SK-N-SH (cell line): Measurements from ENCODE around the gene ACACA. TPM values are rescaled to one million over a fixed set of nuclear protein-coding genes. Genes with fewer than 3 reads are reported as not detected.

Experiments used
- CTCF ChIA-PET: fragments of 300-600, 350-600 bp; formaldehyde crosslinking; extraction: SDS; loops from one replicate; lab custom pipeline; 2021; lab: Yijun Ruan, JAX
- POLR2A ChIA-PET: fragments of 350-600 bp; sonication (Branson Sonifier 250); formaldehyde crosslinking; extraction: SDS; loops from one replicate; lab custom pipeline; 2020; ENCODE audit warnings: antibody characterized with exemption, inconsistent platforms; lab: Yijun Ruan, JAX
- DNase-seq: peaks from one replicate; pipeline ENCODE4 v3.0.0; 2012
- H2AFZ ChIP-seq: fragments of 200-600 bp; sonication (generic); 2 replicates; pipeline ENCODE4 v1.8.1; 2016; ENCODE audit warnings: antibody characterized with exemption, mild to moderate bottlenecking, low read depth
- H3F3A ChIP-seq: fragments of 200-600 bp; sonication (generic); replicated peaks from 2 replicates; pipeline ENCODE3; 2016; ENCODE audit warnings: antibody characterized with exemption, mild to moderate bottlenecking; ENCODE audit not compliant: insufficient read depth
- H3K27ac ChIP-seq, 2 experiments: fragments of 200-500 bp in 1 of 2; fragments of 200-600 bp in 1 of 2; sonication (Bioruptor generic) in 1 of 2; sonication (generic), shearing (Covaris generic) in 1 of 2; 2 replicates each; pipeline versions ENCODE4 v1.5.1 to v1.6.1; 2014 to 2016; ENCODE audit warnings: low read depth in 2 of 2, inconsistent platforms in 1 of 2, low read length in 1 of 2, mild to moderate bottlenecking in 1 of 2, mixed read lengths in 1 of 2
- H3K27me3 ChIP-seq: fragments of 200-600 bp; sonication (generic), shearing (Covaris generic); 2 replicates; pipeline ENCODE4 v1.6.1; 2016; ENCODE audit warnings: mixed run types; ENCODE audit not compliant: insufficient read depth
- H3K36me3 ChIP-seq, 2 experiments: fragments of 200-500 bp in 1 of 2; fragments of 200-600 bp in 1 of 2; sonication (Bioruptor generic) in 1 of 2; sonication (generic) in 1 of 2; replicated peaks in 1 of 2; 2 replicates each; pipeline versions ENCODE3 to v1.5.1; 2014 to 2016; ENCODE audit warnings: low read length in 1 of 2, mild to moderate bottlenecking in 1 of 2; ENCODE audit not compliant: insufficient read depth in 2 of 2, control insufficient read depth in 1 of 2
- H3K4me1 ChIP-seq, 2 experiments: fragments of 200-500 bp in 1 of 2; fragments of 200-600 bp in 1 of 2; sonication (Bioruptor generic) in 1 of 2; sonication (generic), shearing (Covaris generic) in 1 of 2; 2 replicates each; pipeline versions ENCODE4 v1.5.1 to v1.6.1; 2014 to 2016; ENCODE audit warnings: low read depth in 1 of 2, low read length in 1 of 2, mixed run types in 1 of 2; ENCODE audit not compliant: insufficient read depth in 2 of 2, control insufficient read depth in 1 of 2
- H3K4me2 ChIP-seq: fragments of 200-600 bp; sonication (generic), shearing (Covaris generic); 2 replicates; pipeline ENCODE4 v1.6.1; 2017; ENCODE audit warnings: mixed run types
- H3K4me3 ChIP-seq, 2 experiments: fragments of 200-500 bp in 1 of 2; fragments of 200-600 bp in 1 of 2; sonication (Bioruptor generic) in 1 of 2; sonication (generic), shearing (Covaris generic) in 1 of 2; 2 replicates each; pipeline versions ENCODE4 v1.5.1 to v1.8.1; 2014 to 2016; ENCODE audit warnings: low read depth in 2 of 2, inconsistent platforms in 1 of 2, low read length in 1 of 2, mild to moderate bottlenecking in 1 of 2, mixed read lengths in 1 of 2, moderate library complexity in 1 of 2
- H3K79me2 ChIP-seq: fragments of 200-600 bp; sonication (generic); 2 replicates; pipeline ENCODE4 v1.8.1; 2017; ENCODE audit warnings: mild to moderate bottlenecking; ENCODE audit not compliant: insufficient read depth
- H3K9ac ChIP-seq: fragments of 200-600 bp; sonication (generic); 2 replicates; pipeline ENCODE4 v1.6.1; 2017; ENCODE audit warnings: mixed run types
- H3K9me2 ChIP-seq: fragments of 200-600 bp; sonication (generic); 2 replicates; pipeline ENCODE4 v1.6.1; 2017; ENCODE audit warnings: mixed run types
- H3K9me3 ChIP-seq: fragments of 200-600 bp; sonication (generic); 2 replicates; pipeline ENCODE4 v1.6.1; 2017; ENCODE audit warnings: mixed run types, mild to moderate bottlenecking, moderate library complexity
- H4K20me1 ChIP-seq: fragments of 200-600 bp; sonication (generic); 2 replicates; pipeline ENCODE4 v1.6.1; 2017; ENCODE audit warnings: mild to moderate bottlenecking, mixed run types; ENCODE audit not compliant: insufficient read depth
- EZH2phosphoT487 ChIP-seq: fragments of 200-600 bp; sonication (generic); IDR thresholded peaks from 2 replicates; pipeline ENCODE4 v1.6.1; 2017; ENCODE audit warnings: low read depth, mixed run types, mild to moderate bottlenecking, antibody characterized with exemption, moderate library complexity, borderline replicate concordance
- FOSL2 ChIP-seq: IDR thresholded peaks from 2 replicates; pipeline ENCODE4 v1.4.0; 2012; ENCODE audit warnings: low read depth, mild to moderate bottlenecking, moderate library complexity, borderline replicate concordance
- FOXJ3 ChIP-seq: sonication (generic); formaldehyde crosslinking; IDR thresholded peaks from 2 replicates; pipeline ENCODE4 v1.5.1; 2020; ENCODE audit warnings: mild to moderate bottlenecking, missing genetic modification reagents
- FOXM1 ChIP-seq: IDR thresholded peaks from 2 replicates; pipeline ENCODE4 v1.4.0; 2012; ENCODE audit warnings: low read depth, mild to moderate bottlenecking
- JUND ChIP-seq: IDR thresholded peaks from 2 replicates; pipeline ENCODE4 v1.4.0; 2012
- NRF1 ChIP-seq: IDR thresholded peaks from 2 replicates; pipeline ENCODE4 v1.6.1; 2012; ENCODE audit warnings: low read depth, mild to moderate bottlenecking, low read length
- POLR2AphosphoS5 ChIP-seq: IDR thresholded peaks from 2 replicates; pipeline ENCODE4 v1.6.1; 2012; ENCODE audit warnings: low read depth, low read length
- RCOR1 ChIP-seq: fragments of 150-350 bp; IDR thresholded peaks from 2 replicates; pipeline ENCODE4 v1.6.1; 2017; ENCODE audit warnings: antibody characterized with exemption, low read length
- RXRA ChIP-seq: IDR thresholded peaks from 2 replicates; pipeline ENCODE4 v1.4.0; 2012; ENCODE audit warnings: low read depth, mild to moderate bottlenecking, borderline replicate concordance
- SIN3A ChIP-seq: IDR thresholded peaks from 2 replicates; pipeline ENCODE4 v1.6.1; 2012; ENCODE audit warnings: low read depth, mild to moderate bottlenecking, low read length, moderate library complexity, borderline replicate concordance
- USF2 ChIP-seq: fragments of 150-350 bp; IDR thresholded peaks from 2 replicates; pipeline ENCODE4 v1.6.1; 2017; ENCODE audit warnings: antibody characterized with exemption, low read length, low read depth, borderline replicate concordance
- WGBS: methylation state at CpG from one replicate; pipeline ENCODE4 v1.1.6; 2017; ENCODE audit warnings: low lambda C conversion rate; 5-methylcytosine and 5-hydroxymethylcytosine counted together
- polyA plus RNA-seq, 3 experiments: library from polyadenylated mRNA; depleted of rRNA; stranded (reverse); fragments of >200 nt; gene quantifications; 2 replicates each; pipeline ENCODE4 v1.2.3, GENCODE V29; 2012
- TF ChIP-seq, protein P1 (sequence below): IDR thresholded peaks from 2 replicates; pipeline ENCODE4 v1.4.0; 2012; ENCODE audit warnings: low read depth, borderline replicate concordance
- TF ChIP-seq, protein P2 (sequence below): IDR thresholded peaks from 2 replicates; pipeline ENCODE4; 2012

ACACA gene
- polyA plus RNA-seq, 1 of the 3 experiments (the other 2 are of a cell fraction): 27.2 TPM

GRCh38 chr17:37094391-37094790, 312.2 kb downstream of the ACACA start:
- no peak overlapping the region; a peak in 1 of 4 replicates for H3K27ac ChIP-seq
- TF ChIP-seq JUND (no peak), USF2 (no peak), FOXJ3 (no peak), EZH2phosphoT487 (no peak)
- TF ChIP-seq, protein P1, sequence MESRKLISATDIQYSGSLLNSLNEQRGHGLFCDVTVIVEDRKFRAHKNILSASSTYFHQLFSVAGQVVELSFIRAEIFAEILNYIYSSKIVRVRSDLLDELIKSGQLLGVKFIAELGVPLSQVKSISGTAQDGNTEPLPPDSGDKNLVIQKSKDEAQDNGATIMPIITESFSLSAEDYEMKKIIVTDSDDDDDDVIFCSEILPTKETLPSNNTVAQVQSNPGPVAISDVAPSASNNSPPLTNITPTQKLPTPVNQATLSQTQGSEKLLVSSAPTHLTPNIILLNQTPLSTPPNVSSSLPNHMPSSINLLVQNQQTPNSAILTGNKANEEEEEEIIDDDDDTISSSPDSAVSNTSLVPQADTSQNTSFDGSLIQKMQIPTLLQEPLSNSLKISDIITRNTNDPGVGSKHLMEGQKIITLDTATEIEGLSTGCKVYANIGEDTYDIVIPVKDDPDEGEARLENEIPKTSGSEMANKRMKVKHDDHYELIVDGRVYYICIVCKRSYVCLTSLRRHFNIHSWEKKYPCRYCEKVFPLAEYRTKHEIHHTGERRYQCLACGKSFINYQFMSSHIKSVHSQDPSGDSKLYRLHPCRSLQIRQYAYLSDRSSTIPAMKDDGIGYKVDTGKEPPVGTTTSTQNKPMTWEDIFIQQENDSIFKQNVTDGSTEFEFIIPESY: no peak
- TF ChIP-seq, all 33 proteins: peak for 0
- Histone ChIP-seq H3K36me3 (peaks cover 0 to 59% of the 10 kb centered on the region in 2 experiments), H4K20me1 (no peaks in the 10 kb centered on the region), H3K9ac (no peak overlapping the region), H2AFZ (no peak overlapping the region), H3K79me2 (no peaks in the 10 kb centered on the region), H3K4me2 (no peak overlapping the region), H3F3A (no peaks in the 10 kb centered on the region), H3K9me2 (no peaks in the 10 kb centered on the region), H3K27me3 (no peaks in the 10 kb centered on the region), H3K4me3 (no peak overlapping the region), H3K4me1 (peaks cover 0 to 25% of the 10 kb centered on the region in 2 experiments; a peak in 1 of 4 replicates), H3K9me3 (no peaks in the 10 kb centered on the region)
- no peak for DNase-seq
- 100% methylated on average over 4 of the region's 4 CpGs for WGBS
- CTCF ChIA-PET: interaction anchor here (1.8 kb wide), 1 partner anchor 8 kb away, joined by 4 read pairs; no protein-coding TSS in a partner anchor
- POLR2A ChIA-PET: no interaction called here

DNA sequence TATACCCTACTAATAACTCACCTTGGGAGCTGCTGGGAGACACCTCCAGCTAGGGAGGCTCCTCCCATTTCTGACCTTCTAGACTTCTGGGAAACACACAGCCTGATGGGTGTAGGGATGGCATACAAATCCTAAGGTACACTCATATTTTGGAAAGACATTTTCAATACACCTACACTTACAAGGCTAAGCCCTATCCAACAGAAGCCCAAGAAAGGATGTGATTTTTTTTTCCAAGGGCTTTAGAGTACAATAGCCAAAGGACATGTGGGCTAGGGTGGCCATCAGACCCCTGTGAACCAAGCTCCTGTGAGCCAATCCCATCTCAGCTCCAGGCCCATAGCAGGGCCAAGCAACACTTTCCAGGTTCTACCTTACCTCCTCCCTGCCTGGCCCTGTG, 313.9 kb downstream of the ACACA start:
- ChIA-PET CTCF (interaction anchor here (1.1 to 1.8 kb wide), 2 partner anchors 10 to 45 kb away, joined by 4 read pairs; no protein-coding TSS in a partner anchor), POLR2A (no interaction called here)
- no peak overlapping the region for H3K27ac ChIP-seq
- no peaks in the 10 kb centered on the region for H3K9me2 ChIP-seq
- H3K4me3 ChIP-seq: no peak overlapping the region
- TF ChIP-seq, protein P2, sequence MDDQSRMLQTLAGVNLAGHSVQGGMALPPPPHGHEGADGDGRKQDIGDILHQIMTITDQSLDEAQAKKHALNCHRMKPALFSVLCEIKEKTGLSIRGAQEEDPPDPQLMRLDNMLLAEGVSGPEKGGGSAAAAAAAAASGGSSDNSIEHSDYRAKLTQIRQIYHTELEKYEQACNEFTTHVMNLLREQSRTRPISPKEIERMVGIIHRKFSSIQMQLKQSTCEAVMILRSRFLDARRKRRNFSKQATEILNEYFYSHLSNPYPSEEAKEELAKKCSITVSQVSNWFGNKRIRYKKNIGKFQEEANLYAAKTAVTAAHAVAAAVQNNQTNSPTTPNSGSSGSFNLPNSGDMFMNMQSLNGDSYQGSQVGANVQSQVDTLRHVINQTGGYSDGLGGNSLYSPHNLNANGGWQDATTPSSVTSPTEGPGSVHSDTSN: no peak
- TF ChIP-seq JUND (no peak), FOSL2 (no peak), EZH2phosphoT487 (no peak), SIN3A (no peak), POLR2AphosphoS5 (no peak), NRF1 (no peak), RXRA (no peak), RCOR1 (no peak), FOXM1 (no peak)
- TF ChIP-seq, protein P1: no peak
- H3F3A ChIP-seq: no peaks in the 10 kb centered on the region
- DNase-seq: no peak
- H2AFZ ChIP-seq: no peak overlapping the region
- H3K4me2 ChIP-seq: no peak overlapping the region
- H3K36me3 ChIP-seq: peaks cover 0 to 71% of the 10 kb centered on the region in 2 experiments
- no peaks in the 10 kb centered on the region for H3K9me3 ChIP-seq
- H3K9ac ChIP-seq: no peak overlapping the region
- H3K4me1 ChIP-seq: peaks cover 0 to 29% of the 10 kb centered on the region in 2 experiments; a peak in 1 of 4 replicates
- no peaks in the 10 kb centered on the region for H3K27me3 ChIP-seq
- no peaks in the 10 kb centered on the region for H4K20me1 ChIP-seq
- H3K79me2 ChIP-seq: no peaks in the 10 kb centered on the region
